Gastroesophageal sphincter (tissue), 3 donors: Measurements from ENCODE around the gene CPT1B.

Experiments used
- EP300 ChIP-seq: sonication (generic); formaldehyde crosslinking; IDR thresholded peaks from one replicate; pipeline ENCODE4 v1.6.1; 2017; ENCODE audit warnings: antibody characterized with exemption, mild to moderate bottlenecking
- POLR2A ChIP-seq, 2 donors: fragments of 450-650 bp; IDR thresholded peaks; one replicate each; pipeline ENCODE4 v1.6.1; 2017; ENCODE audit warnings: antibody characterized with exemption in 2 of 2, mild to moderate bottlenecking in 2 of 2, moderate library complexity in 1 of 2
- POLR2AphosphoS5 ChIP-seq: sonication (generic); formaldehyde crosslinking; IDR thresholded peaks from one replicate; pipeline ENCODE4 v1.6.1; 2017; ENCODE audit warnings: antibody characterized with exemption
- TF ChIP-seq, protein P1 (sequence below), 4 experiments: fragments of 200-600 bp in 2 of 4; fragments of 450-650 bp in 2 of 4; sonication (generic) in 1 of 4; IDR thresholded peaks; one replicate each; pipeline ENCODE4 v1.5.1; 2017 to 2019; ENCODE audit warnings: antibody characterized with exemption in 4 of 4, mild to moderate bottlenecking in 2 of 4, moderate library complexity in 2 of 4

DNA sequence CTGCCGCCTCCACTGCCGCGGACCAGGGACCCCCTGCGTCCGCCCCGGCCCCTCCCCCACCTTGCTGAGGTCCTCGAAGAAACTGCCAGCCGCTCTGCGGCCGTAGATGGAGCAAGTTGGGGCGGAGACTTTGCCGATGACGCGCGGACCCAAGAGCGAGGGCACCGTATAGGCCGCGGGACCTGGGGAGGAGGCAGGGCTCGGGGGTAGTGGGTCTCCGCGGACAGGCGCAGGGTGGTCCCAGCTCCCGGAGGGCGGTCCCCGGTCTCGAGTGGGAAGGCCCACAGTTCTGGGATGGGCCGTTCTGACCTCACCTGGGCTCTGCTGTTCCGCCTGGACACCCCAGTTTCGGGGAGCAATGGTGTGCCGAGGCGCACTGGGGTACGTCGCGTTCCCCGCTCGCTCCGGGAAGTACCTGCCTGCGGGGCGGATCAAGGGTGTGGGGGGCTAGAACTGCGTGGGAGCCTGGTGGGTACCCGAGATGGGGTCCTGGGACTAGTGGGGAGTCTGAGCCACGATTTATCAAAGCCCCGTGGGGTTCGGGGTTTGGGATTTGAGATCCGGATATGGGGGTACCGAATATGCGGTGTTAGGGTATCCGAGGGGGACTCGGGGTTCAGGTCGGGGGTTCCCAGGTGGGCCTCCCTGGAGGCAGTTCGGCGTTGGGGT, 47.2 kb downstream of the CPT1B start:
- peak; percentile 46 for TF ChIP-seq POLR2AphosphoS5
- peak; percentile 55 to 61 for TF ChIP-seq POLR2A (IDR thresholded peaks at IDR 0.05)
- TF ChIP-seq, protein P1, sequence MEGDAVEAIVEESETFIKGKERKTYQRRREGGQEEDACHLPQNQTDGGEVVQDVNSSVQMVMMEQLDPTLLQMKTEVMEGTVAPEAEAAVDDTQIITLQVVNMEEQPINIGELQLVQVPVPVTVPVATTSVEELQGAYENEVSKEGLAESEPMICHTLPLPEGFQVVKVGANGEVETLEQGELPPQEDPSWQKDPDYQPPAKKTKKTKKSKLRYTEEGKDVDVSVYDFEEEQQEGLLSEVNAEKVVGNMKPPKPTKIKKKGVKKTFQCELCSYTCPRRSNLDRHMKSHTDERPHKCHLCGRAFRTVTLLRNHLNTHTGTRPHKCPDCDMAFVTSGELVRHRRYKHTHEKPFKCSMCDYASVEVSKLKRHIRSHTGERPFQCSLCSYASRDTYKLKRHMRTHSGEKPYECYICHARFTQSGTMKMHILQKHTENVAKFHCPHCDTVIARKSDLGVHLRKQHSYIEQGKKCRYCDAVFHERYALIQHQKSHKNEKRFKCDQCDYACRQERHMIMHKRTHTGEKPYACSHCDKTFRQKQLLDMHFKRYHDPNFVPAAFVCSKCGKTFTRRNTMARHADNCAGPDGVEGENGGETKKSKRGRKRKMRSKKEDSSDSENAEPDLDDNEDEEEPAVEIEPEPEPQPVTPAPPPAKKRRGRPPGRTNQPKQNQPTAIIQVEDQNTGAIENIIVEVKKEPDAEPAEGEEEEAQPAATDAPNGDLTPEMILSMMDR (IDR thresholded peaks at IDR 0.05), result no peak
- TF ChIP-seq EP300, result no peak
